Left renal pelvis (tissue), 4 donors: ENCODE measurements around the gene PLCB1. TPM values are rescaled to one million over a fixed set of nuclear protein-coding genes. Genes with fewer than 3 reads are reported as not detected.

Experiments
- DNase-seq, 4 donors: peaks; one replicate each; pipeline ENCODE4 v3.0.0-alpha.2; 2013; ENCODE audit warnings: low read depth in 4 of 4, low spot score in 3 of 4
- polyA plus RNA-seq, 4 donors: library from polyadenylated mRNA; unstranded; fragments of 120-200 nt; gene quantifications; one replicate each; pipeline ENCODE4 v1.2.1, GENCODE V29; 2013; ENCODE audit not compliant: insufficient read length in 4 of 4

Gene PLCB1
- polyA plus RNA-seq, 4 donors, result 23.0 to 66.7 (median 42.2) TPM

- no peak for DNase-seq
Observed at GRCh38 chr20:8390037-8390433, 258.0 kb downstream of the PLCB1 start.

GRCh38 chr20:8390500-8390899 is 258.4 kb downstream of the PLCB1 start:
- no peak for DNase-seq

GRCh38 chr20:8393381-8393780 is 261.3 kb downstream of the PLCB1 start:
- no peak for DNase-seq

GRCh38 chr20:8394308-8394945 is 262.4 kb downstream of the PLCB1 start:
- no peak for DNase-seq

- DNase-seq, result no peak
Observed at GRCh38 chr20:8395956-8396355, 263.9 kb downstream of the PLCB1 start.

GRCh38 chr20:8398263-8399051 is 266.4 kb downstream of the PLCB1 start:
- no peak for DNase-seq

GRCh38 chr20:8399947-8400346 is 267.9 kb downstream of the PLCB1 start:
- no peak for DNase-seq

GRCh38 chr20:8400486-8400885 is 268.4 kb downstream of the PLCB1 start:
- DNase-seq, result no peak

GRCh38 chr20:8401556-8401955 is 269.5 kb downstream of the PLCB1 start:
- no peak for DNase-seq

GRCh38 chr20:8402798-8403197 is 270.7 kb downstream of the PLCB1 start:
- DNase-seq, result no peak

GRCh38 chr20:8404912-8405635 is 273.0 kb downstream of the PLCB1 start:
- no peak for DNase-seq

- DNase-seq, result no peak
Observed at GRCh38 chr20:8406391-8406790, 274.3 kb downstream of the PLCB1 start.

- DNase-seq, result no peak
Observed at GRCh38 chr20:8408587-8409307, 276.7 kb downstream of the PLCB1 start.

GRCh38 chr20:8413691-8414090 is 281.6 kb downstream of the PLCB1 start:
- no peak for DNase-seq

GRCh38 chr20:8414586-8415274 is 282.7 kb downstream of the PLCB1 start:
- DNase-seq, result no peak

GRCh38 chr20:8421981-8422380 is 289.9 kb downstream of the PLCB1 start:
- DNase-seq, result no peak

GRCh38 chr20:8423482-8423881 is 291.4 kb downstream of the PLCB1 start:
- no peak for DNase-seq

GRCh38 chr20:8424010-8424409 is 291.9 kb downstream of the PLCB1 start:
- no peak for DNase-seq

GRCh38 chr20:8425016-8425415 is 292.9 kb downstream of the PLCB1 start:
- DNase-seq, result no peak

GRCh38 chr20:8425802-8426201 is 293.7 kb downstream of the PLCB1 start:
- no peak for DNase-seq
